ENCODE data around the gene PNISR. TPM values are rescaled to one million over a fixed set of nuclear protein-coding genes. Genes with fewer than 3 reads are reported as not detected.

The PNISR gene
- total RNA-seq, 2 donors from 2014 or later, result 47.7 to 57.3 TPM

GRCh38 chr6:99416226-99416625, 8.9 kb downstream of the PNISR start:
- ATAC-seq (no peak), DNase-seq (no peak)
- intact Hi-C loops (cut with DNase I), result no loop called here

GRCh38 chr6:99415446-99415845, 9.7 kb downstream of the PNISR start:
- DNase-seq, result no peak
- no peak for ATAC-seq
- intact Hi-C loops (cut with DNase I), result no loop called here

- intact Hi-C loops (cut with DNase I), result no loop called here
- ATAC-seq (peak; percentile 24 to 44), DNase-seq (no peak)
Observed at GRCh38 chr6:99412065-99412464, 13.0 kb downstream of the PNISR start.

GRCh38 chr6:99409672-99410071, 15.4 kb downstream of the PNISR start:
- DNase-seq, result no peak

GRCh38 chr6:99407076-99407475, 18.0 kb downstream of the PNISR start:
- ATAC-seq (no peak), DNase-seq (no peak)
- intact Hi-C loops (cut with DNase I), result no loop called here

More at GRCh38 chr6:99409672-99410071, 15.4 kb downstream of the PNISR start:
- intact Hi-C loops (cut with DNase I), result no loop called here
- ATAC-seq, result no peak

GRCh38 chr6:99402448-99402847, 22.7 kb downstream of the PNISR start:
- no peak for ATAC-seq
- intact Hi-C loops (cut with DNase I), result no loop called here
- DNase-seq, result no peak

- no peak for ATAC-seq
- intact Hi-C loops (cut with DNase I), result no loop called here
- DNase-seq, result no peak
Observed at GRCh38 chr6:99397287-99397686, 27.8 kb downstream of the PNISR start.

GRCh38 chr6:99393698-99394531, 31.2 kb downstream of the PNISR start, which contains the start of gene COQ3:
Gene COQ3, minus strand, starts transcription at chr6:99394195. Its CDS starts 16 bp downstream, at chr6:99394179.
- intact Hi-C loops (cut with DNase I), result no loop called here
- peak; percentile 93 to 94 for ATAC-seq
- DNase-seq, result peak; percentile 75

GRCh38 chr6:99393366-99393697, 31.8 kb downstream of the PNISR start:
- ATAC-seq (peak; percentile 17 to 21), DNase-seq (no peak)
- intact Hi-C loops (cut with DNase I), result no loop called here

GRCh38 chr6:99390896-99391295, 34.2 kb downstream of the PNISR start:
- intact Hi-C loops (cut with DNase I), result no loop called here

GRCh38 chr6:99384507-99384906, 40.6 kb downstream of the PNISR start:
- ATAC-seq (no peak), DNase-seq (no peak)
- intact Hi-C loops (cut with DNase I), result no loop called here

More at GRCh38 chr6:99390896-99391295, 34.2 kb downstream of the PNISR start:
- DNase-seq (no peak), ATAC-seq (no peak)

GRCh38 chr6:99378636-99379035, 46.5 kb downstream of the PNISR start:
- intact Hi-C loops (cut with DNase I), result no loop called here
- no peak for DNase-seq

GRCh38 chr6:99369533-99369932, 55.6 kb downstream of the PNISR start:
- intact Hi-C loops (cut with DNase I), result no loop called here
- DNase-seq (no peak), ATAC-seq (no peak)

More at GRCh38 chr6:99378636-99379035, 46.5 kb downstream of the PNISR start:
- no peak for ATAC-seq

- DNase-seq (no peak), ATAC-seq (no peak)
- intact Hi-C loops (cut with DNase I), result no loop called here
Observed at GRCh38 chr6:99366852-99367251, 58.3 kb downstream of the PNISR start.

- DNase-seq (no peak), ATAC-seq (no peak)
- intact Hi-C loops (cut with DNase I), result no loop called here
Observed at GRCh38 chr6:99364026-99364425, 61.1 kb downstream of the PNISR start.

- ATAC-seq (no peak), DNase-seq (no peak)
- intact Hi-C loops (cut with DNase I), result no loop called here
Observed at GRCh38 chr6:99362678-99363268, 62.3 kb downstream of the PNISR start.

GRCh38 chr6:99359800-99360199, 65.3 kb downstream of the PNISR start:
- no peak for DNase-seq
- intact Hi-C loops (cut with DNase I), result no loop called here
- ATAC-seq, result no peak

- intact Hi-C loops (cut with DNase I), result no loop called here
- no peak for ATAC-seq
- DNase-seq, result no peak
Observed at GRCh38 chr6:99356641-99357040, 68.5 kb downstream of the PNISR start.

- DNase-seq (no peak), ATAC-seq (no peak)
- intact Hi-C loops (cut with DNase I), result no loop called here
Observed at GRCh38 chr6:99354983-99355382, 70.1 kb downstream of the PNISR start.

- no peak for ATAC-seq
- intact Hi-C loops (cut with DNase I), result no loop called here
Observed at GRCh38 chr6:99353126-99353525, 72.0 kb downstream of the PNISR start.

GRCh38 chr6:99350573-99350972, 74.5 kb downstream of the PNISR start:
- DNase-seq (no peak), ATAC-seq (no peak)
- intact Hi-C loops (cut with DNase I), result no loop called here

More at GRCh38 chr6:99353126-99353525, 72.0 kb downstream of the PNISR start:
- no peak for DNase-seq

Measured in left cardiac atrium (tissue), 4 donors.